Measurements from ENCODE around the gene TCEAL3.
"Not testable (repeated sequence)": the region's sequence is repeated elsewhere in the genome, so short reads cannot be mapped to it uniquely, and the experiment has no call there.

Gene TCEAL3

DNA sequence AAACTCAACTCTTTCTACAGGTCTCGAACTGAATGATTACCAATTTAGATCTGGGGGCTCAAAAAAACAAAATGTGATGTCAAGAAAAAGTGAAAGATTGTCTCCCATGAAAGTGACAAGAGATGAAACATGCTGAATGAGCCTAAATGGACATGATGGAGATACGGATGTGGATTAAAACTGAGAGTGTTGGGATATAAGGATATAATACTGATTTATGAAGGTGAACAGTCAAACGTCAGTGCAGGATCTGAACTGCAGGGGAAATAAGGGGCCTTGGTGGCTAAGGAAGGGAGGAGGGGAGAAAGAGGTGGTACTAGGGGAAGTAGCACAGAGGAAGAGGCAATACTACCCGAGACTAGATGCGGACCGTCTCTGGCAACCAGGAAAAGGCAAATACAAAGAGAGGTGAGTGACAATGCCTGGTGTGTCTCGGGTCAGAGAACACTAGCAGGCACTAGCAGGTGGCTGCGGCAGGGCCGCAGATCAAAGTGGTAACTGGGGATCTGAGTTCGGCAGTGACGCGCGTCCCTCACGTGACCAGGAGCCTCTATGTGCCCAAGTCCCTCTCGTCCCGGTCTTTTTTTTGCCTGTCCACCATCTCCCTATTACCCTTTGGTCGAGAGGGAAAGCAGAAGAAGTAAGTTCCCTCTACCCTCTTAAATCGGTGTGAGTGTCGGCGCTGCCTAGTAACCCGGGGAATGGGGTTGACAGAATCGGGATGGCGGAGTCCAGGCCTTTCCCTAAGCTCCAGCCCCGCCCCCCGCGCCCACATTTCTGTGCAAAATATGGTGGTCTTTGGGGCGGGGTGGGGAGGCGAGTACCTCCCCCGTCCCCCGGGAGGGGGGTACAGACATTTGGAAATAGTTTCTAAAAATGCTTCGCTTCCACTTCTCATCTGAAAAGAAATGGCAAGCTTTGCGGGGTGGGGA lies 20.9 kb downstream of the TCEAL3 start, which contains the start of gene TCEAL1:
TSS of gene TCEAL1 (plus strand) at position 590 of the 932 bp plus-strand sequence. CDS start 942 bp downstream, outside the sequence.
- no peak for TF ChIP-seq CTCF (IDR thresholded peaks at IDR 0.05; ENCODE audit: low read depth, low read length)
- no peak for DNase-seq (ENCODE audit: extremely low read depth, low read depth)

- peak; percentile 35 for DNase-seq (ENCODE audit: extremely low read depth, low read depth)
- peak; percentile 74 for TF ChIP-seq CTCF (IDR thresholded peaks at IDR 0.05; ENCODE audit: low read depth, low read length)
These were observed 21.8 kb downstream of the TCEAL3 start for GRCh38 chrX:103629318-103630170.

- TF ChIP-seq CTCF (IDR thresholded peaks at IDR 0.05; ENCODE audit: low read depth, low read length): no peak
- no peak for DNase-seq (ENCODE audit: extremely low read depth, low read depth)
These were observed 22.4 kb downstream of the TCEAL3 start for GRCh38 chrX:103630171-103630511.

DNA sequence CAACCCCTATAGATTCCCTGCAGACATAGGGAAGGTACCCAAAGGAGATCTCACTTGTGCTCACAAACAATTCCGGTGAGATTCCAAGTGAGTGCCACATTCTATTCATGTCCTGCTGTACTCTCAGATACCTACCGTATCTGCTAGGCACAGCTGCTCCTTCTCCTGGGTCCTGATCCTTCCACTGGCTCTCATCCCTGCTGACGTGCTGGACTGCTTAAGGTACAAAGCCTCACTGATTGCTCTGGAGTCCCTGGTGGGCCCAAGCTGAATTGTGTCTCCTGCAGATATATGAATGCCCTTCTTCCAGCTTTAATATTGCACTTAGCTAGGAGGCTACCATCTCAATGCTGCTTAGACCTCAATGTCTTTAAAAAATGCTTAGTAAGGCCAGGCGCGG lies 23.4 kb downstream of the TCEAL3 start:
- no peak for DNase-seq (ENCODE audit: extremely low read depth, low read depth)
- no peak for TF ChIP-seq CTCF (IDR thresholded peaks at IDR 0.05; ENCODE audit: low read depth, low read length)

DNA sequence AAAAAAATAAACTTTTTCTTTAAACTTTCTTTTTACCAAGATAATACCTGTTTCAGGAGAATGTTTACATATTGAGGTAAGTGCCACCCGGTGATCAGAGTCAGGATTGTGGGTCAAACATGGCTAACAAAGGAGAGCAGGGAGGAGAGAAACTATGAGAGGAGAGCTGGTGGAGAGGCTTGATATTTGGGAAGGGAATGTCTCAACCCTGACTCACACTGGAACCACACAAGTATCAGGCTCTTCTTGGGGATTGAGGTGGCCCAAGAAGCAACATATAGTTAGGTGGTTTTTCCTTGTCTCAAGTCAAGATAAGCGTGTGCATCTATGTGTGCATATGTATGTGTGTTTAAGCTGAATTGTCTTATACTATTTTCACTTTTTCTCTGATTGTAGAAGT lies 27.7 kb downstream of the TCEAL3 start:
- no peak for DNase-seq (ENCODE audit: extremely low read depth, low read depth)
- no peak for TF ChIP-seq CTCF (IDR thresholded peaks at IDR 0.05; ENCODE audit: low read depth, low read length)

DNA sequence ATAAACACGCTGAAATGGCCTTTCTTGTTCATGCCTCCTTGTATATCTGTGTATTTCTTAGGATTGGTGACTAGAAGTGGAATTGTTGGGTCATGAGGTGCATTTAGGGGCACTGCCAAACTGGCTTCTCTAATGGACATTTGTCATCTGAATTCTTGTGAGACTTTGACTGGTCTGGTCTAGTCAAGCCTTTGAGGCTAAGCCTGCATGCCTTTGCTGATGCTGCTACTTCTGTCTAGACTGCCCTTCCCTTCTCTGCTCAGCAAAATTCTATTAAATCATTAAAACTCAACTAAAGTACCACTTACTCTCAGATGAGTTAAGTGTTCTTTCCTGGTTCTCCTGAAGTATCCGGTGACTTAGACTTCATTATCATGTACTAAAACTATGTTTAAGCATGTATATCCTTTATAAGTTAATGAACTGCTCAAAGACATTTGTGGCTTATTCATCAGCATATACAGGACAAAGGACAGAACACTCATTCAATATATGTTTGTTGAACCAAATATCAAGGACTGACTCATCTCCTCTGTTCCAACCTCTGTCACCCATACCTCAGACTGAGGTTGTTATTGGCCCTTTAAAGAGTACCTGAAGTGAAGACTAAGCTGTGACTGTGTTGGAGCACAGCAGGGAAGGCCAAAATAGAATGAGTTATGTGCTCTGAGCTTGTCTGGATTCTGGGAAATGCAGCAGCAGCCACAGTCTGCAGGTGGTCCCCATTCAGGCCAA lies 30.0 kb downstream of the TCEAL3 start:
- no peak for DNase-seq (ENCODE audit: extremely low read depth, low read depth)
- no peak for TF ChIP-seq CTCF (IDR thresholded peaks at IDR 0.05; ENCODE audit: low read depth, low read length)

GRCh38 chrX:103638479-103639346 lies 30.9 kb downstream of the TCEAL3 start:
- DNase-seq (ENCODE audit: extremely low read depth, low read depth): not testable (repeated sequence)

Data from AG09319 (cell line).